GM21529 (cell line): ENCODE data around the gene MAP10.

ENCODE experiments used
- ATAC-seq: cut with Tn5 transposase; IDR thresholded peaks from one replicate; pipeline ENCODE4 v1.9.1; 2021; ENCODE audit not compliant: unreplicated experiment

Gene MAP10

GRCh38 chr1:232853994-232854797 lies 49.0 kb downstream of the MAP10 start:
- no peak for ATAC-seq

- ATAC-seq, result no peak
These were observed 49.6 kb downstream of the MAP10 start for GRCh38 chr1:232854798-232855159.

GRCh38 chr1:232856541-232856940 lies 51.3 kb downstream of the MAP10 start:
- no peak for ATAC-seq
